Progenitor cell of endocrine pancreas (in vitro differentiated cells): ENCODE measurements around the gene CLASP2. TPM values are rescaled to one million over a fixed set of nuclear protein-coding genes. Genes with fewer than 3 reads are reported as not detected.

Source experiments
- DNase-seq: peaks from one replicate; pipeline ENCODE4 v3.0.0; 2021; ENCODE audit warnings: low spot score; ENCODE audit not compliant: unreplicated experiment
- H3K27ac Mint-ChIP-seq: 2 replicates; pipeline ENCODE4 v1.8.0; 2021; ENCODE audit warnings: mild to moderate bottlenecking, moderate library complexity, mixed read lengths
- H3K27me3 Mint-ChIP-seq: 2 replicates; pipeline ENCODE4 v1.8.0; 2021; ENCODE audit warnings: mixed read lengths
- H3K36me3 Mint-ChIP-seq: 2 replicates; pipeline ENCODE4 v1.8.0; 2022; ENCODE audit warnings: mixed read lengths; ENCODE audit not compliant: insufficient read depth
- H3K4me1 Mint-ChIP-seq: 2 replicates; pipeline ENCODE4 v1.8.0; 2021; ENCODE audit warnings: low read depth, mixed read lengths
- H3K4me3 Mint-ChIP-seq: 2 replicates; pipeline ENCODE4 v1.8.0; 2021; ENCODE audit warnings: low read depth, mild to moderate bottlenecking, moderate library complexity, mixed read lengths
- H3K9me3 Mint-ChIP-seq: 2 replicates; pipeline ENCODE4 v1.8.0; 2021; ENCODE audit warnings: low read depth, mixed read lengths
- CTCF ChIP-seq: fragments of 200-600 bp; sonication (generic); IDR thresholded peaks from one replicate; pipeline ENCODE4 v1.5.0; 2021; ENCODE audit warnings: antibody characterized with exemption, mild to moderate bottlenecking; ENCODE audit not compliant: unreplicated experiment
- total RNA-seq: library from RNA; stranded (reverse); gene quantifications from 2 replicates; pipeline ENCODE4 v1.2.1, GENCODE V29; 2021

The CLASP2 gene
- total RNA-seq, 1 donor from 2014 or later, result 58.4 TPM

GRCh38 chr3:33650495-33650894, 67.6 kb downstream of the CLASP2 start:
- no peak for TF ChIP-seq CTCF
- Mint-ChIP-seq H3K4me1 (peaks cover 3% of the 10 kb centered on the region), H3K27me3 (no peaks in the 10 kb centered on the region), H3K27ac (no peak overlapping the region), H3K9me3 (no peaks in the 10 kb centered on the region), H3K4me3 (no peak overlapping the region), H3K36me3 (no peaks in the 10 kb centered on the region)
- DNase-seq, result no peak

- Mint-ChIP-seq H3K27ac (no peak overlapping the region), H3K9me3 (no peaks in the 10 kb centered on the region), H3K27me3 (no peaks in the 10 kb centered on the region), H3K4me3 (no peak overlapping the region), H3K4me1 (peaks cover 2% of the 10 kb centered on the region), H3K36me3 (no peaks in the 10 kb centered on the region)
- no peak for TF ChIP-seq CTCF
- DNase-seq, result no peak
Observed at GRCh38 chr3:33648793-33649192, 69.3 kb downstream of the CLASP2 start.

GRCh38 chr3:33646406-33646805, 71.6 kb downstream of the CLASP2 start:
- no peak overlapping the region for H3K27ac Mint-ChIP-seq
- H3K9me3 Mint-ChIP-seq, result no peaks in the 10 kb centered on the region
- no peaks in the 10 kb centered on the region for H3K36me3 Mint-ChIP-seq

GRCh38 chr3:33645060-33645647, 72.9 kb downstream of the CLASP2 start:
- Mint-ChIP-seq H3K4me3 (peak overlapping the region; percentile 84), H3K9me3 (no peaks in the 10 kb centered on the region), H3K27me3 (no peaks in the 10 kb centered on the region), H3K27ac (peak overlapping the region; percentile 94), H3K4me1 (peaks cover 2% of the 10 kb centered on the region), H3K36me3 (no peaks in the 10 kb centered on the region)
- DNase-seq, result no peak
- TF ChIP-seq CTCF, result no peak

More at GRCh38 chr3:33646406-33646805, 71.6 kb downstream of the CLASP2 start:
- peaks cover 2% of the 10 kb centered on the region for H3K4me1 Mint-ChIP-seq
- TF ChIP-seq CTCF, result no peak
- no peaks in the 10 kb centered on the region for H3K27me3 Mint-ChIP-seq
- DNase-seq, result no peak
- no peak overlapping the region for H3K4me3 Mint-ChIP-seq

- Mint-ChIP-seq H3K27ac (no peak overlapping the region), H3K4me3 (no peak overlapping the region), H3K27me3 (no peaks in the 10 kb centered on the region), H3K4me1 (peaks cover 2% of the 10 kb centered on the region), H3K9me3 (no peaks in the 10 kb centered on the region), H3K36me3 (no peaks in the 10 kb centered on the region)
- DNase-seq, result no peak
- TF ChIP-seq CTCF, result no peak
Observed at GRCh38 chr3:33644582-33644981, 73.5 kb downstream of the CLASP2 start.
